SK-N-SH treated with all-trans-retinoic acid at 6 μM for 48 hours (cell line): Measurements from ENCODE around the gene EP400.

ENCODE experiments used
- ATAC-seq: fragments of 200-7000 bp; cut with Tn5 transposase; 3 replicates; pipeline ENCODE4 v1.9.1; 2020; ENCODE audit warnings: mild to moderate bottlenecking, moderate library complexity
- ARNTL ChIP-seq: fragments of 450-650 bp; formaldehyde crosslinking; IDR thresholded peaks from 2 replicates; pipeline ENCODE4 v1.5.0; 2020; ENCODE audit warnings: low read depth, mild to moderate bottlenecking, moderate library complexity, borderline replicate concordance
- BACH2 ChIP-seq: fragments of 250-450 bp; sonication (Bioruptor Pico); IDR thresholded peaks from 2 replicates; pipeline ENCODE4 v1.9.0; 2021; ENCODE audit warnings: mild to moderate bottlenecking, borderline replicate concordance
- CSDC2 ChIP-seq: fragments of 250-450 bp; sonication (Bioruptor Pico); IDR thresholded peaks from 2 replicates; pipeline ENCODE4 v1.5.0; 2020; ENCODE audit warnings: mild to moderate bottlenecking, moderate library complexity
- ESRRG ChIP-seq: fragments of 250-450 bp; sonication (Bioruptor Pico); IDR thresholded peaks from 2 replicates; pipeline ENCODE4 v1.6.1; 2021; ENCODE audit warnings: mild to moderate bottlenecking
- GLIS3 ChIP-seq: fragments of 250-450 bp; sonication (Bioruptor Pico); IDR thresholded peaks from 2 replicates; pipeline ENCODE4 v1.5.0; 2020; ENCODE audit warnings: mild to moderate bottlenecking, moderate library complexity
- ISL1 ChIP-seq: fragments of 250-450 bp; sonication (Bioruptor Pico); IDR thresholded peaks from 2 replicates; pipeline ENCODE4 v2.1.2; 2022; ENCODE audit warnings: mild to moderate bottlenecking, moderate library complexity
- OSR1 ChIP-seq: fragments of 250-450 bp; sonication (Bioruptor Pico); IDR thresholded peaks from 2 replicates; pipeline ENCODE4 v1.8.0; 2022; ENCODE audit warnings: moderate library complexity, mild to moderate bottlenecking, inconsistent platforms
- PPARA ChIP-seq: fragments of 250-450 bp; sonication (Bioruptor Pico); IDR thresholded peaks from 2 replicates; pipeline ENCODE4 v1.5.0; 2020; ENCODE audit warnings: mild to moderate bottlenecking, borderline replicate concordance
- SNAI2 ChIP-seq: fragments of 250-450 bp; sonication (Bioruptor Pico); IDR thresholded peaks from 2 replicates; pipeline ENCODE4 v1.5.0; 2020; ENCODE audit warnings: mild to moderate bottlenecking, moderate library complexity
- TCF4 ChIP-seq: fragments of 250-450 bp; sonication (Bioruptor Pico); IDR thresholded peaks from 2 replicates; pipeline ENCODE4 v1.8.0; 2021; ENCODE audit warnings: mild to moderate bottlenecking, moderate library complexity, borderline replicate concordance
- TOX ChIP-seq: fragments of 250-450 bp; sonication (Bioruptor Pico); IDR thresholded peaks from 2 replicates; pipeline ENCODE4 v1.8.0; 2021; ENCODE audit warnings: mild to moderate bottlenecking, moderate library complexity, borderline replicate concordance
- ZC3H10 ChIP-seq: fragments of 250-450 bp; sonication (Bioruptor Pico); IDR thresholded peaks from 2 replicates; pipeline ENCODE4 v1.5.1; 2021; ENCODE audit warnings: mild to moderate bottlenecking, moderate library complexity
- ZFP3 ChIP-seq: fragments of 250-450 bp; sonication (Bioruptor Pico); IDR thresholded peaks from 2 replicates; pipeline ENCODE4 v1.5.0; 2020; ENCODE audit warnings: mild to moderate bottlenecking, moderate library complexity
- ZFP30 ChIP-seq: fragments of 450-650 bp; formaldehyde crosslinking; IDR thresholded peaks from 2 replicates; pipeline ENCODE4 v1.5.0; 2022; ENCODE audit warnings: mild to moderate bottlenecking, moderate library complexity
- ZNF565 ChIP-seq: fragments of 450-650 bp; formaldehyde crosslinking; conservative IDR thresholded peaks from 2 replicates; pipeline ENCODE4 v1.5.0; 2020; ENCODE audit warnings: low read depth, mild to moderate bottlenecking, moderate library complexity
- ZNF70 ChIP-seq: fragments of 450-650 bp; formaldehyde crosslinking; IDR thresholded peaks from 2 replicates; pipeline ENCODE4 v1.5.0; 2020; ENCODE audit warnings: mild to moderate bottlenecking, moderate library complexity
- ZNF8 ChIP-seq: fragments of 450-650 bp; formaldehyde crosslinking; IDR thresholded peaks from 2 replicates; pipeline ENCODE4 v1.5.0; 2020; ENCODE audit warnings: mild to moderate bottlenecking, moderate library complexity
- TF ChIP-seq, protein P1 (sequence below): fragments of 250-450 bp; sonication (Bioruptor Pico); IDR thresholded peaks from 2 replicates; pipeline ENCODE4 v1.8.0; 2021; ENCODE audit warnings: low read depth, mild to moderate bottlenecking, moderate library complexity, borderline replicate concordance
- TF ChIP-seq, protein P2 (sequence below): fragments of 250-450 bp; sonication (Bioruptor Pico); IDR thresholded peaks from 2 replicates; pipeline ENCODE4 v1.8.0; 2020; ENCODE audit warnings: mild to moderate bottlenecking, moderate library complexity, borderline replicate concordance
- TF ChIP-seq, protein P3 (sequence below): fragments of 250-450 bp; sonication (Bioruptor Pico); IDR thresholded peaks from 2 replicates; pipeline ENCODE4 v1.5.1; 2021; ENCODE audit warnings: mild to moderate bottlenecking, moderate library complexity
- TF ChIP-seq, protein P4 (sequence below): fragments of 250-450 bp; sonication (Bioruptor Pico); IDR thresholded peaks from 2 replicates; pipeline ENCODE4 v1.5.0; 2020; ENCODE audit warnings: mild to moderate bottlenecking, moderate library complexity

Gene EP400

DNA sequence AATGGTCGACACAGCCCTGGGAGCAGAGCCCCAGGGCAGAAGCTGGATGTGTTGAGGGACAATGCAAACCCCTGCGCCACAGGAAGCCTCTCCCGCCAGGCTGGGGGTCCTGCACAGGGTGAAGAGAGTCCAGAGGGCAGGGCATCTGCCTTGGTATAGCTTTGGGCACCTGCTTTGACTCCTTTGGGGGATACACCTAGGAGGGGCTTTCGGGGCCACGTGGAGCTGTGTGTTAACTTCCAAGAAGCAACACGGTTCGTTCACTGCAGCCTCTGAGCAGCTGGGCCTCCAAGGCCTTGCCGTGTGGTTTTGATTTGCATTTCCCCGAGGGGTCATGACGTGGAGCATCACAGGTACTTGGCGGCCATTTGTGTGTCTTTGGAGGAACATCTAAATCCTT lies 26.5 kb upstream of the EP400 start:
- no peak for ATAC-seq
- TF ChIP-seq BACH2 (CRISPR knock-in tag) (no peak), ZC3H10 (CRISPR knock-in tag) (no peak), ZNF565 (CRISPR knock-in tag) (no peak), OSR1 (CRISPR knock-in tag) (no peak), ZFP3 (CRISPR knock-in tag) (no peak), CSDC2 (no peak), SNAI2 (CRISPR knock-in tag) (no peak), ARNTL (CRISPR knock-in tag) (no peak), ISL1 (CRISPR knock-in tag) (no peak)

DNA sequence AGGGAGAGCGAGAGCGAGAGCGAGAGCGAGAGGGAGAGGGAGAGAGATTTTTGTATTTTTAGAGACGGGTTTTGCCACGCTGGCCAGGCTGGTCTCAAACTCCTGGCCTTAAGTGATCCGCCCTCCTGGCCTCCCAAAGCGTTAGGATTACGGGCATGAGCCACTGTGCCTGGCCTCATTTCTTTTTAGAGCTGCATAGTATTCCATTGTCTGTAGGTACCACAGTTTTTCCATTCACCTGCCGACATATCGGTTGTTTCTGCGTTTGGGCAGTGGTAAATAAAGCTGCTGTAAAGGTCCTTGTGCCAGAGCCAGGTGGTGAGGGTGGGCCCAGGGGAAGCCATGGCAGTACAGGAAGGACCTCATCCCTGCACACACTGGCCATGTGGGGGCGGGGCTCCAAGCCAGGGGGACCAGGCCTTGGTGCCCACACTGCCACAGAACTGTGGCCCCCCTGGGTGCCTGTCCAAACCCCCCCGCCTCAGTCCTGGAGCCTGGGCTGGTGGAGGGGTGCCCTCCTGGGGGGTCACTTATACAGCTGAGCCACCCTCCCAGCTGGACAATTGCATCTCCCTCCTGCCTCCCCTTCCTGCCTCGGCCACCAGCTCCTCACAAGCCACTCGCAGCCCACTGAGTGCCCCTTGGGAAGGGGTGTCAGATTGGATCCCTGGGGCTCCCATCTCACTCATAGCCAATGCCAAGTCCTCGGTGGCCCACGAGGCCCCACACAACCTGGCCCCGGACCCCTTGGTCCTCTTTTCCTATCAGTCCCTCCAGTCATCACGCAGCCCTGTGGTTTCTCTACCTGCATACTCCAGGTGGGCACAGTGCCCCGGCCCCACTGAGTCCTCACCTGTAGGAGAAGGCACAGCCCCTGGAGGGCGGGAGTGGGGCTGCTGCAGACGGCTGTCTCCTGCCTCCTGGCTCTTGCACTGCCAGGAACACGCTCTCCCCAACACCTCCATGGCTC lies 22.3 kb upstream of the EP400 start:
- no peak for TF ChIP-seq PPARA (CRISPR knock-in tag)
- no peak for TF ChIP-seq ISL1 (CRISPR knock-in tag)
- TF ChIP-seq, protein P1, sequence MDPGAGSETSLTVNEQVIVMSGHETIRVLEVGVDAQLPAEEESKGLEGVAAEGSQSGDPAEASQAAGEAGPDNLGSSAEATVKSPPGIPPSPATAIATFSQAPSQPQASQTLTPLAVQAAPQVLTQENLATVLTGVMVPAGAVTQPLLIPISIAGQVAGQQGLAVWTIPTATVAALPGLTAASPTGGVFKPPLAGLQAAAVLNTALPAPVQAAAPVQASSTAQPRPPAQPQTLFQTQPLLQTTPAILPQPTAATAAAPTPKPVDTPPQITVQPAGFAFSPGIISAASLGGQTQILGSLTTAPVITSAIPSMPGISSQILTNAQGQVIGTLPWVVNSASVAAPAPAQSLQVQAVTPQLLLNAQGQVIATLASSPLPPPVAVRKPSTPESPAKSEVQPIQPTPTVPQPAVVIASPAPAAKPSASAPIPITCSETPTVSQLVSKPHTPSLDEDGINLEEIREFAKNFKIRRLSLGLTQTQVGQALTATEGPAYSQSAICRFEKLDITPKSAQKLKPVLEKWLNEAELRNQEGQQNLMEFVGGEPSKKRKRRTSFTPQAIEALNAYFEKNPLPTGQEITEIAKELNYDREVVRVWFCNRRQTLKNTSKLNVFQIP (CRISPR knock-in tag): no peak
- no peak for TF ChIP-seq TOX (CRISPR knock-in tag)
- no peak for ATAC-seq

DNA sequence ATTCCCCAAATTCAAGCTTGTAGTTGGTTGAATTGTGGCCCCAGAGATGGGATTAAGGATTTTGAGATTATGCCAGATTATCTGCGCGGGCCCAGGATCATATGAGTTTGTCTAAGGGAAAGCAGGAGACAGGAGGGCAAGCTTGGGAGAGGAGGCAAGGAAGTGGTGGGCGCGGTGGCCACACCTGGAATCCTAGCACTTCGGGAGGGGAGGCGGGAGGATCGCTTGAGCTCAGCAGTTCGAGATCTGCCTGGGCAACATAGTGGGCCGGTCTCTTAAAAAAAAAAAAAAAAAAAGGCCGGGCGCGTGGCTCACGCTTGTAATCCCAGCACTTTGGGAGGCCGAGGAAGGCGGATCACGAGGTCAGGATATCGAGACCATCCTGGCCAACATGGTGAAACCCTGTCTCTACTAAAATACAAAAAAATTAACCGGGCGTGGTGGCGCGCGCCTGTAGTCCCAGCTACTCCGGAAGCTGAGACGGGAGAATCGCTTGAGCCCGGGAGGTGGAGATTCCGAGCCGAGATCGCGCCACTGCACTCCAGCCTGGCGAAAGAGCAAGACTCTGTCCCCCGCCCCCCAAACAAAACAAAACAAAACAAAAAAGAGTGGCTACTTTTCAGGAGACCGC lies 21.5 kb upstream of the EP400 start:
- ATAC-seq: no peak
- TF ChIP-seq ZC3H10 (CRISPR knock-in tag) (no peak), ZNF565 (CRISPR knock-in tag) (no peak), ZFP3 (CRISPR knock-in tag) (no peak), PPARA (CRISPR knock-in tag) (no peak), TOX (CRISPR knock-in tag) (no peak), ZNF8 (CRISPR knock-in tag) (no peak), ZNF70 (CRISPR knock-in tag) (no peak), TCF4 (no peak), ISL1 (CRISPR knock-in tag) (no peak), CSDC2 (no peak), ZFP30 (no peak)
- TF ChIP-seq, protein P1 (CRISPR knock-in tag): no peak
- TF ChIP-seq, protein P2, sequence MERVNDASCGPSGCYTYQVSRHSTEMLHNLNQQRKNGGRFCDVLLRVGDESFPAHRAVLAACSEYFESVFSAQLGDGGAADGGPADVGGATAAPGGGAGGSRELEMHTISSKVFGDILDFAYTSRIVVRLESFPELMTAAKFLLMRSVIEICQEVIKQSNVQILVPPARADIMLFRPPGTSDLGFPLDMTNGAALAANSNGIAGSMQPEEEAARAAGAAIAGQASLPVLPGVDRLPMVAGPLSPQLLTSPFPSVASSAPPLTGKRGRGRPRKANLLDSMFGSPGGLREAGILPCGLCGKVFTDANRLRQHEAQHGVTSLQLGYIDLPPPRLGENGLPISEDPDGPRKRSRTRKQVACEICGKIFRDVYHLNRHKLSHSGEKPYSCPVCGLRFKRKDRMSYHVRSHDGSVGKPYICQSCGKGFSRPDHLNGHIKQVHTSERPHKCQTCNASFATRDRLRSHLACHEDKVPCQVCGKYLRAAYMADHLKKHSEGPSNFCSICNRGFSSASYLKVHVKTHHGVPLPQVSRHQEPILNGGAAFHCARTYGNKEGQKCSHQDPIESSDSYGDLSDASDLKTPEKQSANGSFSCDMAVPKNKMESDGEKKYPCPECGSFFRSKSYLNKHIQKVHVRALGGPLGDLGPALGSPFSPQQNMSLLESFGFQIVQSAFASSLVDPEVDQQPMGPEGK: no peak
- TF ChIP-seq, protein P3, sequence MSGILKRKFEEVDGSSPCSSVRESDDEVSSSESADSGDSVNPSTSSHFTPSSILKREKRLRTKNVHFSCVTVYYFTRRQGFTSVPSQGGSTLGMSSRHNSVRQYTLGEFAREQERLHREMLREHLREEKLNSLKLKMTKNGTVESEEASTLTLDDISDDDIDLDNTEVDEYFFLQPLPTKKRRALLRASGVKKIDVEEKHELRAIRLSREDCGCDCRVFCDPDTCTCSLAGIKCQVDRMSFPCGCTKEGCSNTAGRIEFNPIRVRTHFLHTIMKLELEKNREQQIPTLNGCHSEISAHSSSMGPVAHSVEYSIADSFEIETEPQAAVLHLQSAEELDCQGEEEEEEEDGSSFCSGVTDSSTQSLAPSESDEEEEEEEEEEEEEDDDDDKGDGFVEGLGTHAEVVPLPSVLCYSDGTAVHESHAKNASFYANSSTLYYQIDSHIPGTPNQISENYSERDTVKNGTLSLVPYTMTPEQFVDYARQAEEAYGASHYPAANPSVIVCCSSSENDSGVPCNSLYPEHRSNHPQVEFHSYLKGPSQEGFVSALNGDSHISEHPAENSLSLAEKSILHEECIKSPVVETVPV (CRISPR knock-in tag): no peak

DNA sequence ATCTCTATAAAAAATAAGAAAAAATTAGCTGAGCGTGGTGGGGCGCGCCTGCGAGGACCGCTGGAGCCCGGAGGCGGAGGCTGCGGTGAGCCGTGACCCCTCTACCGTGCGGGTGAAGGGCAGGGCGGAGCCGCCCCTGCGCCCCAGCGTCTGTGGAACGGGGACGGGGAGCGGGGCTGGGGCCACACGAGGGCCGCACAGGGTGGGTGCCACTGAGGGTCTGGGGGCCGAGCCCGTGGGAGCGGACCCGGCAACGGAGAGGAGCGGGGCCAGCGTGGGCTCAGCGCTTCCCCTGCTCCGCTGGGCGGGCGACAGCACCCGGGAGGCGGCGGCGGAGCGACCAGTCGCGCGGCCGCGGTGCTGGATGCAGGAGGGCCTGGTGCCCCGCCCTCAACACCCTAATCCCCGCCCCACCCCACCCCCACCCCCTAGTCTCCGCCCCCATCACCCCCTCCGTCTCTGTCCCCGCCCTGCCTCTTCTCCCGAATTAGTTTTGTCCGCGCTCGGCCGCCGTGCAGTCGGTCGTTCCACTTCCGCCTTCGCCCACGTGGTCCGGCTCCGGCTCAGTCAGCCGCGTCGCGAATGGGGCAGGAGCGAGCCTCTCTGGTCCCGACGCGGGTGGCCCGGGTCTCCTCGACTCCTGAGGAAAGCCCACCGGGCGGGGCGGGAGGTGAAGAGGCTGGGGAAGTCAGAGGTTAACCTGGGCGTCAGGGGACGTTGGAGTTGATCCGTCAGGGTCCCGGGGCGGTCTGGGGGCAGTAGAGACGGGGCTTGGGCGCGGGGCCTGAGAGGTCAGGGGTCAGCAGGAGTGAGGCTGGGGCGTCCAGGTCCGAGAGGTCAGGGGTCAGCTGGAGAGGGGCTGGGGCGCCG lies 20.8 kb upstream of the EP400 start, which contains the start of gene PUS1:
TSS of gene PUS1 (plus strand) at position 566 of the 870 bp plus-strand sequence. CDS start 447 bp downstream, outside the sequence.
- peak; percentile 87 for ATAC-seq
- TF ChIP-seq ESRRG (CRISPR knock-in tag): no peak
- no peak for TF ChIP-seq SNAI2 (CRISPR knock-in tag)
- no peak for TF ChIP-seq ZFP30
- TF ChIP-seq GLIS3: no peak
- TF ChIP-seq, protein P3 (CRISPR knock-in tag): no peak
- TF ChIP-seq BACH2 (CRISPR knock-in tag): no peak
- TF ChIP-seq, protein P4, sequence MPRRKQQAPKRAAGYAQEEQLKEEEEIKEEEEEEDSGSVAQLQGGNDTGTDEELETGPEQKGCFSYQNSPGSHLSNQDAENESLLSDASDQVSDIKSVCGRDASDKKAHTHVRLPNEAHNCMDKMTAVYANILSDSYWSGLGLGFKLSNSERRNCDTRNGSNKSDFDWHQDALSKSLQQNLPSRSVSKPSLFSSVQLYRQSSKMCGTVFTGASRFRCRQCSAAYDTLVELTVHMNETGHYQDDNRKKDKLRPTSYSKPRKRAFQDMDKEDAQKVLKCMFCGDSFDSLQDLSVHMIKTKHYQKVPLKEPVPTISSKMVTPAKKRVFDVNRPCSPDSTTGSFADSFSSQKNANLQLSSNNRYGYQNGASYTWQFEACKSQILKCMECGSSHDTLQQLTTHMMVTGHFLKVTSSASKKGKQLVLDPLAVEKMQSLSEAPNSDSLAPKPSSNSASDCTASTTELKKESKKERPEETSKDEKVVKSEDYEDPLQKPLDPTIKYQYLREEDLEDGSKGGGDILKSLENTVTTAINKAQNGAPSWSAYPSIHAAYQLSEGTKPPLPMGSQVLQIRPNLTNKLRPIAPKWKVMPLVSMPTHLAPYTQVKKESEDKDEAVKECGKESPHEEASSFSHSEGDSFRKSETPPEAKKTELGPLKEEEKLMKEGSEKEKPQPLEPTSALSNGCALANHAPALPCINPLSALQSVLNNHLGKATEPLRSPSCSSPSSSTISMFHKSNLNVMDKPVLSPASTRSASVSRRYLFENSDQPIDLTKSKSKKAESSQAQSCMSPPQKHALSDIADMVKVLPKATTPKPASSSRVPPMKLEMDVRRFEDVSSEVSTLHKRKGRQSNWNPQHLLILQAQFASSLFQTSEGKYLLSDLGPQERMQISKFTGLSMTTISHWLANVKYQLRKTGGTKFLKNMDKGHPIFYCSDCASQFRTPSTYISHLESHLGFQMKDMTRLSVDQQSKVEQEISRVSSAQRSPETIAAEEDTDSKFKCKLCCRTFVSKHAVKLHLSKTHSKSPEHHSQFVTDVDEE (CRISPR knock-in tag): no peak
